Measurements from ENCODE around the gene TMEM169.
"Not testable (repeated sequence)": the region's sequence is repeated elsewhere in the genome, so short reads cannot be mapped to it uniquely, and the experiment has no call there.

Gene TMEM169

DNA sequence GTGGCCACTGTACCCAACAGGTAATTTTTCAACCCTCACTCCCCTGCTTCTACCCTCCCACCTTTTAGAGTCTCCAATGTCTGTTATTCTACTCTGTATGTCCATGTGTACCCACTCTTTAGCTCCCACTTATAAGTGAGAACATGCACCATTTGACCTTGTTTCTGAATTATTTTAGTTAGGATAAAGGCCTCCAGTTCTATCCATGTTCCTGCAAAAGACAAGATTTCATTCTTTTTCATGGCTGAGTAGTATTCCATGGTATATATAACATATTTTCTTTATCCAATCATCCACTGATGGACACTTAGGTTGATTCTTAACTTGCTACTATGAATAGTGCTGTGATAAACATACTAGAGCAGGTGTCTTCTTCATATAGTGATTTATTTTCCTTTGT lies 9.2 kb upstream of the TMEM169 start:
- DNase-seq = no peak

DNA sequence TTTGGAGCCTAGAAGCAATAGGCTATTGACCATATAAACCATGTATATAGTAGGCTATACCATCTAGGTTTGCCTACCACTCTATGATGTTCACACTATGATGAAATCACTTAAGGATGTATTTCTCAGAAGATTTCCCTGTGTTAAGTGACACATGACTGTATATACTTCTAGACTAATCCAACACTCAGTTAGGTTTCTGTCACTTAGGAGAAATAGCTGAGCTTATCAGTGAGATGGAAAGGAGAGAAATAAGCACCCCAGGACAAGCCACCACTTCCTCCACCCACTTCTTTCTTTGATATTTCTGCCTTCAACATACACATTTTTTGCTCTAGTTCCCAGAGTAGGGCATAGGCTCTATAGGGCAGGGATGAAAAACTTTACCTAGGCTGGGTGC lies 7.9 kb upstream of the TMEM169 start:
- DNase-seq = no peak

DNA sequence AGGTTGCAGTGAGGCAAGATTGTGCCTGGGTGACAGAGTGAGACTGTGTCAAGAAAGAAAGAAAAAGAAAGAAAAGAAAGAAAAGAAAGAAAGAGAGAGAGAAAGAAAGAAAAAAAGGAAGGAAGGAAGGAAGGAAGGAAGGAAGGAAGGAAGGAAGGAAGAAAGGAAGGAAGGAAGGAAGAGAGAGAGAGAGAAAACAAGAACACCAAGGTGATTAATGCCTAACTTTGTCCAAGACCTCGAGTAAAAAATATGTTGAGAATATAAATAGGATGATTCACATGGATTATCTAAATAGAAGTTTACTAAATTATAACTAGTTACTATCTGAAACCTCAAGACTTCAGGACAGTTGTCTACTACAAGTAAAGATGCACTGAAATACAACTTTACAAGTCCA lies 7.3 kb upstream of the TMEM169 start:
- no peak for DNase-seq

DNA sequence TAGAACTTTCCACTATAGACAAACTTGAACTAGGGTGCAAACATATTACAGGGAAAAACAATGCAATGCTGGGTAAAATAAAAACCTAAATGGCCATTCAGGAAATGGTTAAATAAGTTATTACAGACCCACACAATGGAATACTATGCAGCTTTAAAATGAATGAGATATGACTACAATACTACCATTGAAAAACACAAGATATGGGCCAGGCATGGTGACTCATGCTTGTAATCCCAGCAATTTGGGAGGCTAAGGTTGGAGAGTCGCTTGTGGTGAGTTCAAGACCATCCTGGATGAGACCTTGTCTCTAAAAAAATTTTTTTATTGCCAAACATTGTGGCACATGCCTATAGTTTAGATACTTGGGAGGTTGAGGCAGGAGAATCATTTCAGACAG lies 6.9 kb upstream of the TMEM169 start:
- DNase-seq = no peak

DNA sequence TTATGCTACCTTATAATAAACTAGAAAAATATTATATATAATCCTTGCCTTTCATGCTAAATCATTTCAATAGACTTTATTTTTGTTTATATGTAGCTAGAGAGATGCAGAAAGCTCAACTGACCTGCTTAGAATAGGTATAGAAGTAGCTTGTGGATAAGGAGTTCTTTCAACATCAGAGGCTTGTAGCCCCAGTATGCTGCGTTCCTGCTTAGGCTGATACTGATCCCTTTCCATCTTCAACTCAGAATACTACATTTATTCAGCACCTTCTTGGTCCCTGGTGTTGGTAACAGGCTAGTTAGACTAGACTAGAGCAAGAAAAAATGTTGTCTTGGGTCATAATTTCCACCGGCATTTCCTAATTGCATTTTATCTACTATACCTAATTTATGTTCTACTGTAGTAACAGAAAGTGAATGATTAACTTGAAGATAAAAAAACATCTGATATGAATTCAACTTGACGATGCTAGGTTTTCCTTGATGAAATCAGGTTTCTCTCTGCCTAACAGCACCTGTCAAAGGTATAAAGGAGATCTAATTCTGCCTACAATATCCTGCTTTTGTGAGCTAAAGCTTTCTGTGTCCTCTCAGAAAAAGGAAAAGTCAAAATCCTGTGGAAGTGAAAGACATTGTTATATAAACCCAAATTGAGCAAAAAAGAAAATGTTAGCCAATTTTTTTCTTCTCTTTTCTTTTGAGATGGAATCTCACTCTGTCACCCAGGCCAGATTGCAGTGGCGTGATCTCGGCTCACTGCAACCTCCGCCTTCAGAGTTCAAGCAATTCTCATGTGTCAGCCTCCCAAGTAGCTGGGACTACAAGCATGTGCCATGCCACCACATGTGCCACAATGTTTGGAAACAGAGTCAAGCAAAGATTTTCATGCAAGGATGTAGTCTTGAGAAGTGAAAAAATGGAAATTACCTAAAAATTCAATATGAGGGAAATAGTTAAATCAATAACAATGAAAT lies 5.9 kb upstream of the TMEM169 start:
- DNase-seq = no peak

DNA sequence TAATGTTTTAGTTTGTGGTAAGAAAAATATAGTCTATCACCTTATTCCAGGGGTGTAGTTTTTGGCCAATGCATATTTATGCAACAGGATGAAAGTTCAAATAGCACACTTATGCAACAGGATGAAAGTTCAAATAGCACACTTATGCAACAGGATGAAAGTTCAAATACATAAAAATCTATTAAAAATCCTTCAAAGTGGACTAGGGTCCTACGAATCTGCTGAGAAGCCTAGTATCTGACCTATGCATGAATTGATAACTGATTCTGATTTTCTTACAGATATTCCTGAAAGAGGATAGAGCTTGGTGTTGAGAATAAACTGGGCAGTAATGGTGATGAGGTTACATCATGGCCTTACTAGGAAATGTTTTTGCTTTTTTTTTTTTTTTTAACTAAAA lies 2.9 kb upstream of the TMEM169 start:
- no peak for DNase-seq

DNA sequence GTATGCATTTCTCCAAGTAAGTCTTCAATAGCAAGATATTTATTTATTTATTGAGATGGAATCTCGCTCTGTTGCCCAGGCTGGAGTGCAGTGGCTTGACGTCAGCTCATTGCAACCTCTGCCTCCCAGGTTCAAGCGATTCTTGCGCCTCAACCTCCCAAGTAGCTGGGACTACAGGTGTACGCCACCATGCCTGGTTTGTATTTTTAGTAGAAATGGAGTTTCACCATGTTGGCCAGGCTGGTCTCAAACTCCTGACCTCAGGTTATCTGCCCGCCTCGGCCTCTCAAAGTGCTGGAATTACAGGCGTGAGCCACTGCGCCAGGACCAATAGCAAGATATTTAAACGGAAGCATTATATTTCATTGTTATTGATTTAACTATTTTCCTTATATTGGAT lies 1.7 kb upstream of the TMEM169 start:
- not testable (repeated sequence) for DNase-seq

DNA sequence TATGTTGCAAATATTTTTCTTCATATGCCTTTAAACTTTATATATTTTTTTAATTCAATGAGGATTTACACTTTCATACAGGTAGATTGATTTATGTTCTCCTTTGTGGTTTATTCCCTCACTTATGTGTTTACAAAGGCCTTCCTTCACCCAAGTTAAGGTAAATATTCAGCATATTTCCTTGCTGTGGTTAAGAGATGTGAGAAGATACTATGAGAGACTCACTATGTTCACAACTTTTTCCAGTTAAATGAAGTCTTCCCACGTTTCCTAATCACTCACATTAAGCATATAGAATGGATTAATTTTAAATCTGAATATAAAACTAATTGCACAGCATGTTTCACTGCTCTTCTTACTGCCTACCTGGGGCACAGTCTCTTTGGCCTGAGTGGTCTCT lies 707 bp upstream of the TMEM169 start:
- DNase-seq = no peak

DNA sequence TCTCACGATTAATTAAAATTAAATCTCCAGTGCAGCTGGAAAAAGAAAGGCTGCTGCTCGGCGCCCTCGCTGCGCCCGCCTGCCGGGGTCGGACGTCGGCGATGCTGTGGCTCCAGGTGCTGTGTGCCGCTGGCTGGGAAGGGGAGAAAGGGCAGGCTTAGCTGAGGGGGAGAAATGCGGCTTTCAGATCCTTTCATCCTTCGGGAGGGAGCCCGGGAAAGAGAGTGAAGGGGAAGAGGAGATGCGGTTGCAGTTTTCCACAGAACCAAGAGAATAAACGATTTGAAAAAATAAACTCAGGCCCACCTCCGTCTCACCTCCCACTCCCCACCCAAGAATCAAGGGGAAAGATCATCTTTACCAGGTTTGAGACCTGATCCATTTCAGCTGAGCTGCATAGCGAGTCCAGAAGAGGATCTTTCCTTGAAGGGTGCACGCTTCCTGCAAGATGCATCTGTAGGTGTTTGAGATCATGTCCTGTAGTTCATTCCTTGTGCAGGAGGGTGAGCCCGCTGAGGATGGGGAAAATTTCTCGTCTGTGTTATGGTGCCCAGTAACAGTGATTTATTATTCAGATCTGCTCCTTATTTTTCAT lies 495 bp downstream of the TMEM169 start:
- peak; percentile 11 to 29 for DNase-seq

DNA sequence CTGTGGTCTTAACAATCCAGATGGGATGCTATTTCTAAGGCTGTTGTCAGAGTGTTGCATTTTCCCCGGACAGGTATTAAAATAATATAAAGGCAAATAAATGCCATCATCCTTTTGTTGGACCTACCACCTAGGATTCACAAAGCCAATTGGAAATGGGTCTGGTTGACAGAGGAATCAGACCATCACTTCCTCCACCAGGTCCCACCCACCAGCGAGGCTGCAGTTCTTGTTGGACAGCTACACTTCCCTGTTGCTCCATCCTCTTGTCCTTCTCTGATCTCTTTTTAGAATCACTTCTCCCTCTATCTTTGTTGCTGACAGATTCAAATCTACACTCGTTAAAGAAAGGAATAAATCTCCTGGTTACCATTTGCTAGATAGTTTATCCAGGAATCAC lies 1.1 kb downstream of the TMEM169 start:
- peak in 1 of 2 experiments; percentile 31 for DNase-seq

DNA sequence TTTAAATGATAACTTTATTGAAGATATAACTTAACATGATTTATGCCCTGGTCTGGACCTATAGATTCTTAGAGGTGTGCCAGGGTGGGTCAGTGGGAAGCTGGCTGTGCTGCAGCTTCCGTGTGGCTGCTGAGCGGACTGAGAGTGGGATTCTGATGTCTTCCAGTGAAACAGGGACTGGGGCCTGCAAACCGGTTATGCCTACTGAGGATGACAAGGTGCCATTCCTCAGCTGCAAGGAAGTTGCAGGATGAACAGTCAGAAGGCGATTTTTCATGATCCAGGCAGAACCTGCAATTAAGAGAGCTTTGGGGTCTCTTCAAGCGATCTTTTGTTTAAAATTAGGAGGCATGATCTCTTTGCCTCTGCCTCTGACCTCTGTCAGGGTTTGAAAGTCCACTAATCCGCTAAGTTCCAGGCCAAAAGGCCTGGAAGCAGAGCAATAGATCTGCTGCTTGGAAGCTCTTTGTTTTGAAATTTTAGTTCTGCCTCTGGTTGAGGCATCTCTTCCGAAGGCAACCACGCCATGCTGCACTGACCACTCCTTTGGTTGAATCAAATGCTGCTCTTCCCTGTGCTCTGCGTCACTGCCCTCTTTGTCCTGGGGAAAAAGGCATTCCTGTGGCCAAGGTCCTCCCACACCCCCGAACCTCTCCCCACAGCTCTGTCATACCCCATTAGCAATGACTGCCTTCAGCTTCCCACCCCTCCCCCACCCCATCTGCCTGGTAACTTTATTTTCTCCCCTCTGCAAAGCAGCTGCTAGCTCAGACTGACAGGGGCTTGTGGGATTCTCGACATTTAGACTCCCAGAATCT lies 2.0 kb downstream of the TMEM169 start:
- DNase-seq = no peak

DNA sequence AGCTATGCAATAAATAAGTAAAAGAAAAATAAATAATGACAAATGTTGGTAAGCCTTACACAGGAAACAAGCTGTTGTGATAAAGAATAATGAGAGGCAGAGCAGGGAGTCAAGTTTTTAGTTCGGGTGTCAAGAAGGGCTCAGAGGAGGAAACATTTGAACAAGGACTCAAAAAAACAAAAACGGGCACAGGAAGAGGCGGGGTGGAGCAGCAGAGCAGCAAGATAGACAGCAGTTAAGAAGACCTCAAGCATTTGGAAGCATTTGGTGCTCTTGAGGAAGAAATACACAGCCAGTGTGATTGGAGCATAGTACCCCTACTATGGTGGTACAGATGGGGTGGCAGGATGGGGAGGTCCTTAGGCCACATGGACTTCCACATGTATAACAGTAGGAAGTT lies 2.8 kb downstream of the TMEM169 start:
- no peak for DNase-seq

DNA sequence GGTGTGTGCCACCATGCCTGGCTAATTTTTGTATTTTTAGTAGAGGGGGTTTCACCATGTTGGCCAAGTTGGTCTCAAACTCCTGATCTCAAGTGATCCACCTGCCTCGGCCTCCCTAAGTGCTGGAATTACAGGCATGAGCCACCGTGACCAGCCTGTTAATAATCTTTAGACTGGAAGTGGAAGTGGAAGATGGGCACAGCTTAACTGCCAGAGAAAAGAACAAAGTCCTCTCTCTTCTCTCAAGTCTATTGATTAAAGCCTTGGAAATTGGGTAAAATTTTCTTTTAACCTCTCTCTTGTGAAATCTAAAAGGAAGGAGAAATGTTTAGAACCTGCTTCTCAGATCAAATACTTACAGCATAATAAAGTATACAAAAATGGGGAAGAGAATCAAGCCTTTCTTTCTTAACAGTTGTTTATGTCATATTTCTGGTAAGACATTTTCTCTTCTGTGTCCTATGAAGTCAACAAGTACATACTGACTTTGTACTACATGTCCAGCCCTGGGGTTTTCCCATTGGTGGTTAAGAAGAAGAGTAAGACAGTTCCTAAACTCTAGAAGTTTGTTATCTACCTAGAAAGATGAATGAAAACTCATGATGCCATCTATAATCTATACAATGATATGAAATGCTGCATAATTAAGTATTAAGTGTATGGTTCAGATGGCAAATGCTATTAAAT lies 4.6 kb downstream of the TMEM169 start:
- no peak for DNase-seq

DNA sequence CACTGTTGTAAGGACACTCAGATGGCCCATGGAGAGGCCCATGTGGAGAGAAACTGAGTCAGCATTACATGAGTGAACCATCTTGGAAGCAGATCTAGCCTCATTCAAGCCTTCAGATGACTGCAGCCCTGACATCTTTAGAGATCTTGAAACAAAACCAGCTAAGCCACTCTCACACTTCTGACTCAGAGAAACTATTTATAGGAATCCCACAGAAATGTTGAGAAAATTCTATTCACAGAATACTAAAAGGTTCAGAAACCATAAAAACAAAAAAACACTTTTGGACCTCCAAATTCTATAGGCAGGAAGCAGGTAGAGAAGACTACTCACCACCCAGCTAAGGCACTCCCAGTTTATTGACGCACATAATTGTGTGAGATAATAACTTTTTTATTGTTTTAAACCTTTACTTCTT lies 8.7 kb downstream of the TMEM169 start:
- DNase-seq = no peak

DNA sequence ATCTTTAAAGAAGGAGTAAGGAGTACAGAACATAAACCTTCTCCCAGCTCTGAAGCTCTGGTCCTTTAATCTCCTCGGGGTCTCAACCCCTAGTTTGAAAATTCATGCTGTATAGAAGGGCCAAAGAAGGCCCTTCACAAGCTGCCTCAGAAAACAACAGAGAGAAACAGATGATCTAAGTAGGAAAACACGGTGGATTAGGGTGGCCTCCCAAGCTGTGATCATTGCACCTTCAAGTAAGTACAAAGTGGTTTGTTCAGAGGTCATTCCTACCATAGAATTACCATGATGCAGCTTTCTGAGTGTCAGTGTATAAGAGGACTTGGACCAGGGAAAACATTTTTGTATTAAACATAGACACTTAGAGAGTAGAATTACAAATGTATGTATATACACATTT lies 10.9 kb downstream of the TMEM169 start:
- no peak for DNase-seq

DNA sequence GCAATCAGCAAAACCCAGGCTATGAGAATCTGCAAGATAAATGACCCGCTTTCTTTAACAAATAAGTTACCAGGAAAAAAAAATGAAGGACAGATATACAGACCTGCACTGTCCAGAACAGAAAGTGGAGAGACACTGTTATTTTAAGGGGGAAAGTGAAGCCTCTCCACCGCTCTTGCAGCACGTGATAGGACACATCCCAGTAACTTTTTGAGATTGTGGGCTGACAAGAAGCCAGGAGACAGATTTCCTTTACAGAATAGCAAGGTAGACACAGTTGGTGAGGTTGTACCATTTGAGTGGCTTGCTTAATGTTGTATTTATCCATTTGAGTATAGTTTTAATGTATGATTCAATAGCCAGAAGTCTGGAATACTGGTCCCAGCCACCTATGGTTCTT lies 13.0 kb downstream of the TMEM169 start:
- DNase-seq = no peak

DNA sequence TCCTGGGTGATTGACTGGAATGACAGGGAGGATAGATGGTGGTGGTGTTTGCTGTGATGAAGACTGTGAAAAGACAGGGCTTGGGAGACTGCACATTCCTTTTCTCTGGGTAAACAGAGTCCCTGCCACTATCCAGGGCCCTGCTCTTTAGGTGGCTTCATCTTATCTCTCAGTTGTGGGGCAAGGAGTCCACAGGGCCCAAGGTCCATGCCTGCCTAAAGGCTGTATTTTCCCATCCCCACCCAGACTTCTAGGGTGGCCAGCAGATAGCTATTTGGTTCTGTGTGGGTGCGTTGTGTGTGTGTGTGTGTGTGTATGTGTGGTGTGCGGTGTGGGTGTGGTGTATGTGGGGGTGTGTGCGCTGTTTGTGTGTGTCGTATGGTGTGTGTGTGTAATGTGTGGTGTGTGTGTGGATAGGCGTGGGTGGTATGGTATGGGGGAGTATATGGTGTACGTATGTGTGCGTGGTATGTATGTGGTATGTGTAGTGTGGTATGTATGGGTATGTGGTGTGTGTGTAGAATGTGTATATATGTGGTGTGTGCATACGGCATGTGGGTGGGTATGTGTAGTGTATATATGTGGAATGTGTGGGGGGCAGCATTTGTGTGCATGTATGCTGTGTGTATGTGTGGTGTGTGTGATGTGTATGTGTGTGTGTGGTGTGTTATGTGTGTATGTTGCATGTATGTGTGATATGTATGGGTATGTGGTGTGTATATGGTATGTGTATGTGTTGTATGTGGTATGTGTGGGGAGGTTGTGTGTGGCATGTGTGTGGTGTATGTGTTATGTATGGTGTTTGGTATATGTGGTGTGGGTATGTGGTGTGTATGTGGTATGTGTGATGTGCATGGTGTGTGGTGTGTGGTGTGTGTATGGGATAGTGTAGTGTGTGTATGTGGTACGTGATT lies 17.0 kb downstream of the TMEM169 start:
- DNase-seq = no peak

DNA sequence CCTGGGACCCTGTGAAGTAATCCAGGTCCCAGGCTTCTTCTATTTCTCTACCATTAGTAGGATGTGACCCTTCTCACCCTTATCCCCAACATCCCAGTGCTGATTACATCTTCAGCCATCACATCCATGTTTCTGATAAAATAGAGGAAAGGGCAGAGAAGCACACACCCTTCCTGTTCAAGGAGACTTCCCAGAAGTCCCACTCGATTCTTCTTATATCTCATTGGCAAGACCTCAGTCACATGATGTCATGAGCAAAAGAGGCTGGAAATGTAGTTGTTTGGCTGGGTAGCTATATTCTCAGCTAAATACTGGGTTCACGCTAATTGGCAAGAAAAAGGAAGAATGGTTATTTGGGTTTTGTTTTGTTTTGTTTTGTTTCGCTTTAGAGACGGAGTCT lies 19.4 kb downstream of the TMEM169 start:
- DNase-seq = no peak

DNA sequence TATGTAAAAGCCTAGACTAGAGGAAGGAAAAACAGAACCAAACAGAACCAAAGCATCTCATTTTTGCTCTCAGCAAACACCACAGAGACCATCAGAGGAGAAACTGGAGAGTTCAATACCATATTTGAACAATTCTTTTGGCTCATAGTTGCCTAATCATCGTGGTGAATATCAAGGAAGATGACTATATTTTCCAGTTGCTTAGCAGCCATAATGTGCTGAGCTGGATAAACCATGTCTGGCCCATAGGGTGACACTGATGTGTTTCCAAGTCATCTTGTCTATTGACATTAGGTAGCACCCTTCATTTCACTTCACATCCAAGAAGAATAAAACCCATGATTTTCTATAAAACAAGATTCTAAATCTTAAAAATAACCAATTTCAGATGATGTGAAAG lies 21.5 kb downstream of the TMEM169 start:
- no peak for DNase-seq

DNA sequence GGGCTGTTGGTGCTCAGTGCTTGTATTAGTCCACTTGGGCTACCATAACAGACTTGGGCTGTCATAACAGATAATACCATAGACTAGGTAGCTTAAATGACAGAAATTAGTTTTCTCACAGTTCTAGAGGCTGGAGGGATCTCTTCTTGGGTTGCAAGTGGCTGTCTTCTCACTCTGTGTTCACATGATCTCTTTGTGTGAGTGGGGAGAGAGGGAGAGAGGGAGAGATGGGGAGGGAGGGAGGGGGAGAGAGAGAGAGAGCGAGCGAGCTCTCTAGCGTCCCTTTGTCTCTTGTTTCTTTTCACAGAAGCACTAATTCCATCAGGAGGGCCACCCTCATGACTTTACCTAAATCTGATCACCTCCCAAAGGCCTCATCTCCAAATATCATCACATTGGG lies 23.0 kb downstream of the TMEM169 start:
- no peak for DNase-seq

DNA sequence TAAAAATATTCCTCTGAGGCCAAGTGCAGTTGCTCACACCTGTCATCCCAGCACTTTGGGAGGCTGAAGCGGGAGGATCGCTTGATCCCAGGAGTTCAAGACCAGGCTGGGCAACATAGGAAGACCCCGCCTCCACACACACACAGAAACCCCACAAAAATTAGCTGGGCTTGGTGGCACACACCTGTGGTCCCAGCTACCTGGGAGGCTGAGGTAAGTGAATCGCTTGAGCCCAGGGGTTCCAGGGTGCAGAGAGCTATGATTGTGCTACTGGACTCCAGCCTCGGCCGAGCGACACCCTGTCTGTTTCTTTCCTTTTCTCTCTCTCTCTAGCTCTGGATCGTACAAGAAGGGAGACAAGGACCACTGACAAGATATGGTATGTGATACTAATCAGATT lies 25.6 kb downstream of the TMEM169 start:
- DNase-seq = no peak

DNA sequence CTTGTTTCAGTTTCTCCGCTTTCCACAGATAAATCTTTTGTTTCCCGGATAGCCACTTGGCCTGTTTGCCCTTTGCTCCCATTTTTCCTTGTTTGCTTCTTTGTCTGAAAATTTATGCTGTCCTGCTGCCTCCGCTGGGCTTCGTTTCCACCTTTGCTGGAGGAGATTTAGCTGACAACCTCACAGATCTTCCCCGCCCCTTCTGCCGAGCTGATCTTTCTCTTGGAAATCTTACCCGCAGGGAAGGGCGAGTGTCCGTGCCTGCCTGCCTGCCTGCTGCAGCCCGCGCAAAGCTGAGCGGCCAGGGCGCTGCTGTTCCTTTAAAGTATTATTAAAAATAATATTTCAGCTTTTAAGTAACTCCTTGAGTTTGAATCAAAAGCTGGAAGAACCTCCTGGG lies 26.0 kb downstream of the TMEM169 start:
- DNase-seq = no peak
